ENCODE results near the gene BLCAP. TPM values are rescaled to one million over a fixed set of nuclear protein-coding genes. Genes with fewer than 3 reads are reported as not detected.
A peak's percentile ranks its signal among the peaks of the same experiment; 100 is the strongest.
"Not testable (repeated sequence)": the region's sequence is repeated elsewhere in the genome, so short reads cannot be mapped to it uniquely, and the experiment has no call there.

BLCAP gene
- total RNA-seq = 74.1 and 90.3 TPM in 2 replicates
- polyA plus RNA-seq = 178 and 196 TPM in 2 replicates
- polyA plus RNA-seq (2011; cell fraction: cytosol; rRNA removed) = 107 and 117 TPM in 2 replicates
- polyA plus RNA-seq (2011; cell fraction: nucleus; rRNA removed) = 144 and 154 TPM in 2 replicates
- 93.2 and 96.6 TPM in 2 replicates for polyA plus RNA-seq (2012)
- 213 and 238 TPM in 2 replicates for polyA minus RNA-seq
- 40.9 TPM for polyA minus RNA-seq (2011; cell fraction: cytosol; rRNA and poly(A)+ RNA removed)
- 93.9 and 96.3 TPM in 2 replicates for polyA minus RNA-seq (2011; cell fraction: nucleus; rRNA and poly(A)+ RNA removed)
- percentile 89 among the genes with signal in this experiment for Bru-seq, nascent RNA
- BruChase-seq, experiment 1, labeled RNA remaining after a 6-hour chase = percentile 98 among the genes with signal in this experiment
- percentile 98 among the genes with signal in this experiment for BruChase-seq, experiment 2, labeled RNA remaining after a 2-hour chase
- long read RNA-seq, full-length matches to known transcripts = 186 of 202 reads
- long read RNA-seq, partial matches to known transcripts = 1 of 202 reads
- long read RNA-seq, other reads (novel, unspliced or antisense) = 15 of 202 reads

- Histone ChIP-seq H3K4me1 (ENCODE audit: control insufficient read depth, extremely low read depth, insufficient read depth, low read length) (peaks cover 25% of the 10 kb centered on the region), H3K9me3 (replicated peaks; ENCODE audit: control insufficient read depth, insufficient read depth, low read length) (no peaks in the 10 kb centered on the region), H3K4me3 (replicated peaks in 1 of 3; ENCODE audit: insufficient read depth in 1 of 3, low read depth in 1 of 3, low read length in 3 of 3) (peak within 1 kb of the TSS; percentile 69 to 96 (median 94)), H3K27me3 (ENCODE audit: control insufficient read depth in 2 of 2, insufficient read depth in 2 of 2, low read length in 2 of 2) (no peaks in the 10 kb centered on the region), H3K4me2 (ENCODE audit: insufficient read depth, low read length) (peak within 1 kb of the TSS; percentile 96), H3K27ac (ENCODE audit: insufficient read depth, low read depth, low read length) (peak within 1 kb of the TSS; percentile 99), H4K20me1 (replicated peaks; ENCODE audit: control insufficient read depth, extremely low read depth, insufficient read depth, low read length) (peaks cover 3% of the 10 kb centered on the region), H3K36me3 (ENCODE audit: control insufficient read depth in 2 of 2, extremely low read depth in 1 of 2, insufficient read depth in 2 of 2, low read length in 2 of 2) (peaks cover 0 to 1% of the 10 kb centered on the region in 2 experiments), H3K79me2 (ENCODE audit: control insufficient read depth, insufficient read depth, low read length) (peaks cover 46% of the 10 kb centered on the region), H3K9ac (replicated peaks; ENCODE audit: extremely low read depth, insufficient read depth, low read length) (peak within 1 kb of the TSS; percentile 98), H3K9me1 (replicated peaks; ENCODE audit: control insufficient read depth, extremely low read depth, insufficient read depth, low read length) (no peaks in the 10 kb centered on the region), H2AFZ (ENCODE audit: low read depth, low read length) (peak within 1 kb of the TSS; percentile 89)
- DNase-seq (ENCODE audit: low read depth, low spot score) = peak; percentile 87
- intact Hi-C loops (cut with micrococcal nuclease) = loop anchor here (1.0 to 2.0 kb wide), 2 partner anchors 9 to 145 kb away; no protein-coding TSS in a partner anchor
- ChIA-PET CTCF (interaction anchor here (0.7 to 1.5 kb wide), 5 partner anchors 11 to 332 kb away, joined by 3 to 6 read pairs (median 3); no protein-coding TSS in a partner anchor), POLR2A (no interaction called here)
- dilution Hi-C loops (cut with MboI; ENCODE audit: extremely low pct_ligation_motif_present, low sequenced_read_pairs) = no loop called here
- BruUV-seq (replicated peaks) = TSS peak; percentile 97
- no peak for TF ChIP-seq FOS (IDR thresholded peaks at IDR 0.05; ENCODE audit: borderline replicate concordance, insufficient read depth, low read length)
- peak; percentile 95 for TF ChIP-seq POLR2A (IDR thresholded peaks at IDR 0.05; ENCODE audit: low read depth, low read length)
- no peak for TF ChIP-seq MYC (IDR thresholded peaks at IDR 0.05; ENCODE audit: low read depth, low read length)
- peak; percentile 61 for TF ChIP-seq MAX (IDR thresholded peaks at IDR 0.05; ENCODE audit: insufficient read depth, insufficient read length)
- no peak for TF ChIP-seq CTCF (IDR thresholded peaks at IDR 0.05; ENCODE audit: extremely low read depth in 1 of 2, insufficient read depth in 1 of 2, low read depth in 1 of 2, low read length in 2 of 2)
- TF ChIP-seq POLR2AphosphoS5 (IDR thresholded peaks at IDR 0.05; ENCODE audit: insufficient read depth, low read depth, low read length) = peak; percentile 90
- peak; percentile 92 for FAIRE-seq
These were observed at the start of gene BLCAP for GRCh38 chr20:37527638-37528445. TSS of gene BLCAP (minus strand) at chr20:37527876. CDS start at chr20:37519174, 8,702 bp downstream.

- H3K4me1 ChIP-seq (ENCODE audit: control insufficient read depth, extremely low read depth, insufficient read depth, low read length); DNase-seq (ENCODE audit: low read depth, low spot score); H3K36me3 ChIP-seq (ENCODE audit: control insufficient read depth in 2 of 2, extremely low read depth in 1 of 2, insufficient read depth in 2 of 2, low read length in 2 of 2); POLR2A ChIA-PET; H3K9me1 ChIP-seq (replicated peaks; ENCODE audit: control insufficient read depth, extremely low read depth, insufficient read depth, low read length); H3K9me3 ChIP-seq (replicated peaks; ENCODE audit: control insufficient read depth, insufficient read depth, low read length); dilution Hi-C loops (cut with MboI; ENCODE audit: extremely low pct_ligation_motif_present, low sequenced_read_pairs); H3K4me3 ChIP-seq (replicated peaks in 1 of 3; ENCODE audit: insufficient read depth in 1 of 3, low read depth in 1 of 3, low read length in 3 of 3); H2AFZ ChIP-seq (ENCODE audit: low read depth, low read length); FAIRE-seq; H3K9ac ChIP-seq (replicated peaks; ENCODE audit: extremely low read depth, insufficient read depth, low read length); CTCF ChIA-PET; H3K27me3 ChIP-seq (ENCODE audit: control insufficient read depth in 2 of 2, insufficient read depth in 2 of 2, low read length in 2 of 2); H4K20me1 ChIP-seq (replicated peaks; ENCODE audit: control insufficient read depth, extremely low read depth, insufficient read depth, low read length); H3K27ac ChIP-seq (ENCODE audit: insufficient read depth, low read depth, low read length); BruUV-seq (replicated peaks); H3K4me2 ChIP-seq (ENCODE audit: insufficient read depth, low read length); H3K79me2 ChIP-seq (ENCODE audit: control insufficient read depth, insufficient read depth, low read length): not testable (repeated sequence)
- intact Hi-C loops (cut with micrococcal nuclease) = loop anchor here (10.0 kb wide), 1 partner anchor 903 kb away; no protein-coding TSS in a partner anchor
These were observed 49.8 kb upstream of the BLCAP start for GRCh38 chr20:37577436-37577835.
